Measurements from ENCODE around the gene CPXM2. TPM values are rescaled to one million over a fixed set of nuclear protein-coding genes. Genes with fewer than 3 reads are reported as not detected.

Gene CPXM2
- polyA plus RNA-seq, 3 donors = not detected

DNA sequence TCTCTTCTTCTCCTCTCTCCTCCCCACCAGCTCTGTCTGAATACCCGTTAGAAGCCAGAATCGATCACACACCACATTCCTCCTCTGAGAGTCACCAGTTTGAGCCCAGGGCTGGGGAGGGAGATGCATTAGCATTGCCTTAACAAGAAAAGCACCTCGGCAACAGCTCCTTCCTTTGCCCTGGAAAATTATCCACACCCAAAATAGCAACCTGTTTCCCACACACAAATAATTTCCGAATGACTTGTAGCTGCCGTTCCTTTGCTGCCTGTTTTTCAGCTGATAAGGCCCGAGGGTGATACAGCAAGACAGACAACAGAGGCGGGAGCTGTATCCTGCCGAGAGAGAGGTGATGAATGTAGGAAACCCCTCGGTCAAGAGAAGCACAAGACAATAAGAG lies 91.3 kb downstream of the CPXM2 start:
- 0% methylated on average over 3 of the region's 9 CpGs for WGBS (ENCODE audit: insufficient coverage)
- Histone ChIP-seq H3K9me3 (replicated peaks in 1 of 2; ENCODE audit: control insufficient read depth in 1 of 2, insufficient read depth in 1 of 2, low read length in 2 of 2) (no peaks in the 10 kb centered on the region), H3K4me3 (replicated peaks in 1 of 3; ENCODE audit: low read depth in 2 of 3, low read length in 3 of 3) (no peak overlapping the region), H3K36me3 (replicated peaks in 1 of 2; ENCODE audit: control insufficient read depth in 1 of 2, insufficient read depth in 2 of 2, low read length in 2 of 2) (no peaks in the 10 kb centered on the region), H2AFZ (ENCODE audit: insufficient read depth, low read depth, low read length, poor library complexity, severe bottlenecking) (no peak overlapping the region), H3K27me3 (ENCODE audit: control insufficient read depth in 2 of 2, insufficient read depth in 2 of 2, low read length in 2 of 2) (peaks cover 3 to 5% of the 10 kb centered on the region in 2 donors), H3K4me1 (ENCODE audit: control insufficient read depth in 1 of 2, insufficient read depth in 2 of 2, low read length in 2 of 2) (no peaks in the 10 kb centered on the region), H3K27ac (ENCODE audit: low read depth in 1 of 2, low read length in 2 of 2) (no peak overlapping the region), H3K79me2 (ENCODE audit: insufficient read depth, low read length) (no peaks in the 10 kb centered on the region), H4K20me1 (ENCODE audit: insufficient read depth, low read length) (no peaks in the 10 kb centered on the region), H3K4me2 (replicated peaks; ENCODE audit: extremely low read depth, low read length, poor library complexity, severe bottlenecking) (no peak overlapping the region), H3K9ac (ENCODE audit: insufficient read depth, low read length, poor library complexity, severe bottlenecking) (no peak overlapping the region)
- intact Hi-C loops (cut with micrococcal nuclease) = no loop called here
- Mint-ChIP-seq H3K9me3 (peaks cover 0 to 3% (median 0%) of the 10 kb centered on the region in 7 donors), H3K27ac (no peak overlapping the region), H3K36me3 (no peaks in the 10 kb centered on the region), H3K4me3 (no peak overlapping the region), H3K27me3 (ENCODE audit: low read depth in 3 of 3) (peaks cover 12 to 18% (median 12%) of the 10 kb centered on the region in 3 donors), H3K4me1 (no peaks in the 10 kb centered on the region)
- no peak for DNase-seq
- TF ChIP-seq, protein P1, sequence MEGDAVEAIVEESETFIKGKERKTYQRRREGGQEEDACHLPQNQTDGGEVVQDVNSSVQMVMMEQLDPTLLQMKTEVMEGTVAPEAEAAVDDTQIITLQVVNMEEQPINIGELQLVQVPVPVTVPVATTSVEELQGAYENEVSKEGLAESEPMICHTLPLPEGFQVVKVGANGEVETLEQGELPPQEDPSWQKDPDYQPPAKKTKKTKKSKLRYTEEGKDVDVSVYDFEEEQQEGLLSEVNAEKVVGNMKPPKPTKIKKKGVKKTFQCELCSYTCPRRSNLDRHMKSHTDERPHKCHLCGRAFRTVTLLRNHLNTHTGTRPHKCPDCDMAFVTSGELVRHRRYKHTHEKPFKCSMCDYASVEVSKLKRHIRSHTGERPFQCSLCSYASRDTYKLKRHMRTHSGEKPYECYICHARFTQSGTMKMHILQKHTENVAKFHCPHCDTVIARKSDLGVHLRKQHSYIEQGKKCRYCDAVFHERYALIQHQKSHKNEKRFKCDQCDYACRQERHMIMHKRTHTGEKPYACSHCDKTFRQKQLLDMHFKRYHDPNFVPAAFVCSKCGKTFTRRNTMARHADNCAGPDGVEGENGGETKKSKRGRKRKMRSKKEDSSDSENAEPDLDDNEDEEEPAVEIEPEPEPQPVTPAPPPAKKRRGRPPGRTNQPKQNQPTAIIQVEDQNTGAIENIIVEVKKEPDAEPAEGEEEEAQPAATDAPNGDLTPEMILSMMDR (IDR thresholded peaks at IDR 0.05) = no peak

GRCh38 chr10:123798856-123799255 lies 92.8 kb downstream of the CPXM2 start:
- H3K4me1 ChIP-seq (ENCODE audit: control insufficient read depth in 1 of 2, insufficient read depth in 2 of 2, low read length in 2 of 2) = no peaks in the 10 kb centered on the region
- H3K4me1 Mint-ChIP-seq = no peaks in the 10 kb centered on the region
- H3K27me3 ChIP-seq (ENCODE audit: control insufficient read depth in 2 of 2, insufficient read depth in 2 of 2, low read length in 2 of 2) = peaks cover 3 to 5% of the 10 kb centered on the region in 2 donors
- no peaks in the 10 kb centered on the region for H4K20me1 ChIP-seq (ENCODE audit: insufficient read depth, low read length)
- H3K9me3 Mint-ChIP-seq = peaks cover 0 to 3% (median 0%) of the 10 kb centered on the region in 7 donors
- no peak overlapping the region for H3K4me2 ChIP-seq (replicated peaks; ENCODE audit: extremely low read depth, low read length, poor library complexity, severe bottlenecking)
- TF ChIP-seq, protein P1 (IDR thresholded peaks at IDR 0.05) = no peak
- no peak overlapping the region for H3K27ac Mint-ChIP-seq
- no peak overlapping the region for H3K27ac ChIP-seq (ENCODE audit: low read depth in 1 of 2, low read length in 2 of 2)
- peaks cover 11 to 18% (median 12%) of the 10 kb centered on the region in 3 donors for H3K27me3 Mint-ChIP-seq (ENCODE audit: low read depth in 3 of 3)
- no peak overlapping the region for H3K4me3 Mint-ChIP-seq
- no peak overlapping the region for H3K9ac ChIP-seq (ENCODE audit: insufficient read depth, low read length, poor library complexity, severe bottlenecking)
- H3K36me3 ChIP-seq (replicated peaks in 1 of 2; ENCODE audit: control insufficient read depth in 1 of 2, insufficient read depth in 2 of 2, low read length in 2 of 2) = no peaks in the 10 kb centered on the region
- H3K9me3 ChIP-seq (replicated peaks in 1 of 2; ENCODE audit: control insufficient read depth in 1 of 2, insufficient read depth in 1 of 2, low read length in 2 of 2) = no peaks in the 10 kb centered on the region
- WGBS (ENCODE audit: insufficient coverage) = no CpG with 5 or more reads among the region's 1 CpG
- no peak overlapping the region for H2AFZ ChIP-seq (ENCODE audit: insufficient read depth, low read depth, low read length, poor library complexity, severe bottlenecking)
- H3K36me3 Mint-ChIP-seq = no peaks in the 10 kb centered on the region
- intact Hi-C loops (cut with micrococcal nuclease) = no loop called here
- no peak for DNase-seq
- no peak overlapping the region for H3K4me3 ChIP-seq (replicated peaks in 1 of 3; ENCODE audit: low read depth in 2 of 3, low read length in 3 of 3)
- no peaks in the 10 kb centered on the region for H3K79me2 ChIP-seq (ENCODE audit: insufficient read depth, low read length)
